ENCODE measurements around the gene DMWD.

Gene DMWD

GRCh38 chr19:45766869-45767346 lies 25.7 kb downstream of the DMWD start:
- peak; percentile 49 for DNase-seq (ENCODE audit: low read depth)
- Histone ChIP-seq H3K36me3 (ENCODE audit: control insufficient read depth, insufficient read depth, low read length, severe bottlenecking) (peaks cover 7% of the 10 kb centered on the region), H3K4me3 (ENCODE audit: low read length) (peak overlapping the region; percentile 95), H3K27me3 (replicated peaks; ENCODE audit: control insufficient read depth, insufficient read depth, low read length) (no peaks in the 10 kb centered on the region), H3K4me1 (ENCODE audit: control insufficient read depth, insufficient read depth, low read length) (peaks cover 32% of the 10 kb centered on the region), H3K9ac (ENCODE audit: low read length) (peak overlapping the region; percentile 96), H3K9me3 (ENCODE audit: control insufficient read depth, low read length) (no peaks in the 10 kb centered on the region)

DNA sequence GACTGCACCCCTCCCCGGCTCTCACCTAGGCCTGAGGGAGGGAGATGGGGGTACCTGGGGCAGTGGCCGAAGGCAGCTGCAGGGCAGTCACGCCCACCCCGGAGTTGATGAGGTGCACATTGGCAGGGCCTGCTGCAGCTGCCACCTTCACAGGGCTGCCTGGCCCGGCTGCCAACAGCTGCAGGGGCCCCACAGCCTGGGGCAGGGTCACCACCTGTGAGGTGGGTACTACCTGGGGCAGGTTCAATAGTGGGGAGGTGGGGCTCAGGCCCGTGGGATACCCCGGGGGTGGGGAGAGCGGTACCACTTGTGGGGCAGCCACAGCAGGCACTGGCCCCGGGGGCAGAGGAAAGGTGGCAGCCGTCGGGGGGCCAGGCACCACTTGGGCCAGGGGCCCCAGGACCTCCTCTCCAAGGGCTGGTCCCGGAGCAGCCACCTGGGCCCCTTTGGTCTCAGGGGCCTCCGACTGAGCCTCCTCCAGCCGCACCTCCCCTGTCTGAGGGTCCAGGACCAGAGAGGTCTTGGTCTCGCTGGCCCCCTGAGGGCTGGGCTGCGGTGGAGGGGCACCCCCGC lies 26.3 kb downstream of the DMWD start:
- peak overlapping the region; percentile 95 for H3K4me3 ChIP-seq (ENCODE audit: low read length)
- peaks cover 32% of the 10 kb centered on the region for H3K4me1 ChIP-seq (ENCODE audit: control insufficient read depth, insufficient read depth, low read length)
- H3K27me3 ChIP-seq (replicated peaks; ENCODE audit: control insufficient read depth, insufficient read depth, low read length): no peaks in the 10 kb centered on the region
- peaks cover 5% of the 10 kb centered on the region for H3K36me3 ChIP-seq (ENCODE audit: control insufficient read depth, insufficient read depth, low read length, severe bottlenecking)
- no peaks in the 10 kb centered on the region for H3K9me3 ChIP-seq (ENCODE audit: control insufficient read depth, low read length)
- peak overlapping the region; percentile 96 for H3K9ac ChIP-seq (ENCODE audit: low read length)
- DNase-seq (ENCODE audit: low read depth): no peak

GRCh38 chr19:45765702-45766295 lies 26.8 kb downstream of the DMWD start:
- Histone ChIP-seq H3K9me3 (ENCODE audit: control insufficient read depth, low read length) (no peaks in the 10 kb centered on the region), H3K4me1 (ENCODE audit: control insufficient read depth, insufficient read depth, low read length) (peaks cover 28% of the 10 kb centered on the region), H3K9ac (ENCODE audit: low read length) (peak overlapping the region; percentile 96), H3K4me3 (ENCODE audit: low read length) (no peak overlapping the region), H3K36me3 (ENCODE audit: control insufficient read depth, insufficient read depth, low read length, severe bottlenecking) (no peaks in the 10 kb centered on the region), H3K27me3 (replicated peaks; ENCODE audit: control insufficient read depth, insufficient read depth, low read length) (no peaks in the 10 kb centered on the region)
- DNase-seq (ENCODE audit: low read depth): no peak

DNA sequence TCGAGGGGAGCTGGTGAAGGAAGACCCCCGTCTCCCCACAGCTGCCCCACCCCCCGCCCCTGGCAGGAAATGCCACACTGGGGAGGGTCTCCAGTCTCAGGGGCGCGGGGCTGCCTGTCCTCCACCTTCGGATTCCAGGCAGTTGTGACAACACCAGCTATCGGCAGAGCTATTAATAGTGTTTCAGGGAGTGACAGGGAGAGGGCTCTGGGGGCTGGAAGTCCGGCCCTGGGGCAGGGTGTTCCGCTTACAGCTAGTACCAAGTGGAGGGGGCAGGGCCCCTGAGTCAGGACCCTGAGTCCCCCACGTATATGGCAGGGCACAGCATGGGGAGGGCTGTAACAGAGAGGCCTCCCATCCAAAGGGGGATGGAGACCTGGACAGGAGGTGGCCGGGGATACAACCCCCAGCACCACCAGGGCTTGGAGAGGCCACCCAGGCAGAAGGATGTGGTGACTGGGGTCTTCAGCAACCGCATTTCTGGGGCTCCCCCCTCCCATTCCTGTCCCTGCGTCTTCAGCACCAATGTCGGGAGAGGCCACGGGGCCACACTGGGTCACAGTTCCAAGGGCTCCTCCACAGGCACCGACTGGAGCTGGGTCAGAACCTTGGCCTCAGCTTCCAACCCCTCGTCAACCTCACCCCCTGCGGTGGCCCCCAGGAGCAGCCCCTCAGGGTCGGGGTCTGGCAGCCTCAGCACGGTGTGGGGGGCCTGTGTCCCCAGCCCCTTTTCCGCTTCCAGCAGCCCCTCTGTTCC lies 27.5 kb downstream of the DMWD start:
- H3K27me3 ChIP-seq (replicated peaks; ENCODE audit: control insufficient read depth, insufficient read depth, low read length): no peaks in the 10 kb centered on the region
- no peak overlapping the region for H3K4me3 ChIP-seq (ENCODE audit: low read length)
- H3K4me1 ChIP-seq (ENCODE audit: control insufficient read depth, insufficient read depth, low read length): peaks cover 28% of the 10 kb centered on the region
- no peaks in the 10 kb centered on the region for H3K36me3 ChIP-seq (ENCODE audit: control insufficient read depth, insufficient read depth, low read length, severe bottlenecking)
- no peaks in the 10 kb centered on the region for H3K9me3 ChIP-seq (ENCODE audit: control insufficient read depth, low read length)
- no peak overlapping the region for H3K9ac ChIP-seq (ENCODE audit: low read length)
- no peak for DNase-seq (ENCODE audit: low read depth)

- Histone ChIP-seq H3K9ac (ENCODE audit: low read length) (peak overlapping the region; percentile 24), H3K27me3 (replicated peaks; ENCODE audit: control insufficient read depth, insufficient read depth, low read length) (no peaks in the 10 kb centered on the region), H3K9me3 (ENCODE audit: control insufficient read depth, low read length) (no peaks in the 10 kb centered on the region), H3K4me1 (ENCODE audit: control insufficient read depth, insufficient read depth, low read length) (peaks cover 23% of the 10 kb centered on the region), H3K4me3 (ENCODE audit: low read length) (no peak overlapping the region), H3K36me3 (ENCODE audit: control insufficient read depth, insufficient read depth, low read length, severe bottlenecking) (no peaks in the 10 kb centered on the region)
- no peak for DNase-seq (ENCODE audit: low read depth)
Measured at GRCh38 chr19:45764475-45764874, 28.2 kb downstream of the DMWD start.

GRCh38 chr19:45763691-45764294 lies 28.9 kb downstream of the DMWD start:
- Histone ChIP-seq H3K36me3 (ENCODE audit: control insufficient read depth, insufficient read depth, low read length, severe bottlenecking) (no peaks in the 10 kb centered on the region), H3K4me3 (ENCODE audit: low read length) (no peak overlapping the region), H3K9me3 (ENCODE audit: control insufficient read depth, low read length) (no peaks in the 10 kb centered on the region), H3K4me1 (ENCODE audit: control insufficient read depth, insufficient read depth, low read length) (peaks cover 23% of the 10 kb centered on the region), H3K9ac (ENCODE audit: low read length) (peak overlapping the region; percentile 24), H3K27me3 (replicated peaks; ENCODE audit: control insufficient read depth, insufficient read depth, low read length) (peaks cover 4% of the 10 kb centered on the region)
- DNase-seq (ENCODE audit: low read depth): no peak

DNA sequence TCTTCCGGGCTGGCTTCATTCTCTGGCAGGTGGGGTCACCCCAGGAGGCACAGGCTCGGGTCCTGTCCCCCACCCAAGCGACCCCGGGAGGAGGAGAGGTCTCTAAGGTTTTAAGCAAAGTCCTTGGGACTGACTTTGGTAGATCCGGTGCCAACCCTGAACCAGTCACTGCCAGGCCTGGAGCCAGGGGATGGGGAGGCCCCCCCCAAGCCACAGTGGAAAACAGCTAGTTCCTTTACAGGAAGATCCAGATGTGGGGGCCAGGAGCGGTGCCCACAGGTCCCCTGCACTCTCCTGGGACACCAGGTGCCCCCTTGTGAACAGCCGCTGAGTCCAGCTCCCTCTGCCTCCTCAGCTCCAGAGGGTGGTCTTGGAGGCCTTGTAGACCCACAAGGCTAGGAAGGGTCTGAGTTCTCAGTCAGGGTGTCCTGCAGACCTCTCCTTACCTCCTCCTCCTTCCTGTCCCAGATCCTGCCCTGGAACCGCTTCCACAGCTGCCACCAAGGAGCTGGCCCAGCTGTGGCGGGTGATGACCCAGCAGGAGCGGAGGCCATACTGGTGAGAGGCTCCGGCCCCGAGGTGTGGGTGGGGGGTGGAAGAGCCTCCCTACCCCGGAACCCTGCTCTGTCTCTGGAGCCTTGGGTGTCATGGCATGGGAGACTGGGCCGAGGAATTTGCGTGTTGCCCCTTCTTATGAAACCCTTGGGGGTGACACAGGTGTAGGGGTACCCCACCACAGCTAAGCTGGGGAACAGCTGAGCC lies 29.6 kb downstream of the DMWD start:
- no peaks in the 10 kb centered on the region for H3K36me3 ChIP-seq (ENCODE audit: control insufficient read depth, insufficient read depth, low read length, severe bottlenecking)
- H3K9ac ChIP-seq (ENCODE audit: low read length): no peak overlapping the region
- no peak overlapping the region for H3K4me3 ChIP-seq (ENCODE audit: low read length)
- no peaks in the 10 kb centered on the region for H3K9me3 ChIP-seq (ENCODE audit: control insufficient read depth, low read length)
- peaks cover 23% of the 10 kb centered on the region for H3K4me1 ChIP-seq (ENCODE audit: control insufficient read depth, insufficient read depth, low read length)
- no peak for DNase-seq (ENCODE audit: low read depth)
- H3K27me3 ChIP-seq (replicated peaks; ENCODE audit: control insufficient read depth, insufficient read depth, low read length): peaks cover 5% of the 10 kb centered on the region

DNA sequence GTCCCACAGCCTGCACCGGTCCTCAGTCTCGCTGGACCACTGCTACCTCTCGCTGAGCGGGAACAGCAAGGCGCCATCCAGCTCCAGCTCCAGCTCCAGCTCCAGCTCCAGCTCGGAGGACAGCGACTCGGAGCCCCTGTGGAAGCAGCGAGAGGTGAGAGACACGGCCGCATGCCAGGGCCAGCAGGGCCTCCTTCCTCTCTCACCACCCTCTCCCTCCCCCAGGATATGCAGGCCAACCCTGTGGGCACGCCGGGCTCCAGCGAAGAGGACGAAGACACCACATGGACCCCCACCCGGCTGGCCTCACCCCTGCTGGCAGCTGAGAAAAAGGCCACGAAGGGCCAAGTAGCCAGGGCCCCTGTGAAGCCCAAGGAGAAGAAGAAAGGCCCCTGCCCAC lies 30.9 kb downstream of the DMWD start:
- no peak for DNase-seq (ENCODE audit: low read depth)
- Histone ChIP-seq H3K9me3 (ENCODE audit: control insufficient read depth, low read length) (no peaks in the 10 kb centered on the region), H3K4me3 (ENCODE audit: low read length) (no peak overlapping the region)

GRCh38 chr19:45758921-45759320 lies 33.7 kb downstream of the DMWD start:
- DNase-seq (ENCODE audit: low read depth): no peak
- no peaks in the 10 kb centered on the region for H3K9me3 ChIP-seq (ENCODE audit: control insufficient read depth, low read length)
- H3K9ac ChIP-seq (ENCODE audit: low read length): no peak overlapping the region
- no peaks in the 10 kb centered on the region for H3K36me3 ChIP-seq (ENCODE audit: control insufficient read depth, insufficient read depth, low read length, severe bottlenecking)
- no peak overlapping the region for H3K4me3 ChIP-seq (ENCODE audit: low read length)
- peaks cover 2% of the 10 kb centered on the region for H3K4me1 ChIP-seq (ENCODE audit: control insufficient read depth, insufficient read depth, low read length)
- H3K27me3 ChIP-seq (replicated peaks; ENCODE audit: control insufficient read depth, insufficient read depth, low read length): peaks cover 5% of the 10 kb centered on the region

More for the DNA sequence above, 30.9 kb downstream of the DMWD start:
- H3K9ac ChIP-seq (ENCODE audit: low read length): no peak overlapping the region
- H3K27me3 ChIP-seq (replicated peaks; ENCODE audit: control insufficient read depth, insufficient read depth, low read length): peaks cover 5% of the 10 kb centered on the region
- H3K4me1 ChIP-seq (ENCODE audit: control insufficient read depth, insufficient read depth, low read length): peaks cover 18% of the 10 kb centered on the region
- no peaks in the 10 kb centered on the region for H3K36me3 ChIP-seq (ENCODE audit: control insufficient read depth, insufficient read depth, low read length, severe bottlenecking)

- Histone ChIP-seq H3K4me3 (ENCODE audit: low read length) (no peak overlapping the region), H3K27me3 (replicated peaks; ENCODE audit: control insufficient read depth, insufficient read depth, low read length) (peaks cover 5% of the 10 kb centered on the region), H3K9me3 (ENCODE audit: control insufficient read depth, low read length) (no peaks in the 10 kb centered on the region), H3K9ac (ENCODE audit: low read length) (no peak overlapping the region), H3K4me1 (ENCODE audit: control insufficient read depth, insufficient read depth, low read length) (no peaks in the 10 kb centered on the region), H3K36me3 (ENCODE audit: control insufficient read depth, insufficient read depth, low read length, severe bottlenecking) (no peaks in the 10 kb centered on the region)
- peak; percentile 69 for DNase-seq (ENCODE audit: low read depth)
Measured at GRCh38 chr19:45757695-45758094, 35.0 kb downstream of the DMWD start.

- H3K36me3 ChIP-seq (ENCODE audit: control insufficient read depth, insufficient read depth, low read length, severe bottlenecking): no peaks in the 10 kb centered on the region
- no peak overlapping the region for H3K9ac ChIP-seq (ENCODE audit: low read length)
- H3K27me3 ChIP-seq (replicated peaks; ENCODE audit: control insufficient read depth, insufficient read depth, low read length): peaks cover 5% of the 10 kb centered on the region
- no peak for DNase-seq (ENCODE audit: low read depth)
- no peak overlapping the region for H3K4me3 ChIP-seq (ENCODE audit: low read length)
- H3K4me1 ChIP-seq (ENCODE audit: control insufficient read depth, insufficient read depth, low read length): no peaks in the 10 kb centered on the region
- H3K9me3 ChIP-seq (ENCODE audit: control insufficient read depth, low read length): no peaks in the 10 kb centered on the region
Measured at GRCh38 chr19:45754323-45754722, 38.3 kb downstream of the DMWD start.

All from adipocyte (in vitro differentiated cells).